Body of pancreas (tissue), 4 donors: ENCODE data around the gene BCAR1.

Source experiments
- CTCF ChIP-seq, 7 experiments: fragments of 450-650 bp in 4 of 7; fragments of 200-600 bp in 3 of 7; sonication (generic) in 3 of 7; IDR thresholded peaks; one replicate each; pipeline ENCODE4 v1.5.1; 2016 to 2019; ENCODE audit warnings: antibody characterized with exemption in 7 of 7
- POLR2A ChIP-seq, 3 donors: fragments of 450-650 bp; IDR thresholded peaks; one replicate each; pipeline ENCODE4 v1.6.1; 2016; ENCODE audit warnings: antibody characterized with exemption in 3 of 3, mild to moderate bottlenecking in 2 of 3

GRCh38 chr16:75237398-75238131 is 13.9 kb downstream of the BCAR1 start:
- TF ChIP-seq CTCF (IDR thresholded peaks at IDR 0.05) (no peak), POLR2A (IDR thresholded peaks at IDR 0.05) (no peak)
